ENCODE data around the gene RPL13.
"Not testable (repeated sequence)": the region's sequence is repeated elsewhere in the genome, so short reads cannot be mapped to it uniquely, and the experiment has no call there.

The RPL13 gene

DNA sequence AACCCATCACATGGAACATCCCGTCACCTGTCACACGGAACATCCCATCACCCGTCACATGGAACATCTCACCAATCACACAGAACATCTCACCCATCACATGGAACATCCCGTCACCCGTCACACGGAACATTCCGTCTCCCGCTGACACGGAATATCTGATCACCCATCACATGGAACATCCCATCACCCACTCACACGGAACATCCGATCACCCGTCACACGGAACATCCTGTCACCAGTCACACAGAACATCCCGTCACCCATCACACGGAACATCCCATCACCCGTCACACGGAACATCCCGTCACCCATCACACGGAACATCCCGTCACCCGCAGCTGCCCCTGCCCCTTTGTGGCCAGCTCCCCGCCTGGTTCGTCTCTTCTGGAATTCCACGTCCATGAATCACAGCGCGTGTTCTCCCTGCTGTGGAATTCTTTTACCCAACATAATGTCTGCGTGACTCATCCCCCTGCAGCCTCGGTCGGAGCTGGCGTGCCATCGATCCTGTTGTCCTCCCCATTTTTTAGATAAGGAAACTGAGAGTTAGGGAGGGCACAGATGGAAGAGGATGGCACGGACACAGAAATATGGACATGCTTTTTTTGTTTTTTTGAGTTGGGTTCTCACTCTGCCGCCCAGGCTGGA, 20.7 kb downstream of the RPL13 start:
- FAIRE-seq: no peak

- no peak for FAIRE-seq
Measured at GRCh38 chr16:89581861-89582563, 21.5 kb downstream of the RPL13 start.

GRCh38 chr16:89582614-89583196, 22.2 kb downstream of the RPL13 start:
- no peak for FAIRE-seq

- no peak for FAIRE-seq
Measured at GRCh38 chr16:89583197-89583894, 22.9 kb downstream of the RPL13 start.

DNA sequence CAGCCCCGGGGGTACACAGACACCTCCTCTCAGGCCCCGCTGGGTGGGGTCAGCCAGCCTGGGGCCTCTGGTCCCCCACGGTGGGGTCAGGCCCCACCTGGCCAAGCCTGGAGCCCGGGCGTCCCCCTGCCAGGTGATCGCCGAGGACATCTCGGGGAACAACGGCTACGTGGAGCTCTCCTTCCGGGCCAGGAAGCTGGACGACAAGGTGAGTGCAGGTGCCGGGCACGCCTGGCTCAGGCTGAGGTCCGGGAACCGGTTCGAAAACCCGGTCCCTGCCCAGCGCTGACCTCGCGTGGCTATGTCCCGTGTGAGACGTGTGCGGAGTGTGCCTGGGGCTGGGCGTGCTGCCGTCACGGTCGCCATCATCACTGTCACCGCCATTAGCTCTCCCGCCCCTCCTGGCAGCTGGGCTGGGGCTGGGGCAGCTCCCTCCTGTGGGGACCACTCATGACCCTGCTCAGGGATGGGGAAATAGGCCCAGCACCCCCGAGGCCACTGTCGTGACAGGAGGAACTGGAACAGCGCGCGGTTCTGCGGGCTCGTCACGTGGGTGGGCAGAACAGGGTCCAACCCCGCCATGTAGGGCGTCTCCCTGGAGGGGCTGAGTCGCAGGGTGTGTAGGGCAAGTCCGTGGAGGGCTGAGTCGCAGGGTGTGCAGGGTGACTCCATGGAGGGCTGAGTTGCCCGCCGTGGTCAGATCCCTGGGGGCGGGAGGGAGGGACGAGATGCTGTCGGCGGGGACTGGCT, 23.6 kb downstream of the RPL13 start:
- no peak for FAIRE-seq

GRCh38 chr16:89584768-89585549, 24.5 kb downstream of the RPL13 start:
- no peak for FAIRE-seq

DNA sequence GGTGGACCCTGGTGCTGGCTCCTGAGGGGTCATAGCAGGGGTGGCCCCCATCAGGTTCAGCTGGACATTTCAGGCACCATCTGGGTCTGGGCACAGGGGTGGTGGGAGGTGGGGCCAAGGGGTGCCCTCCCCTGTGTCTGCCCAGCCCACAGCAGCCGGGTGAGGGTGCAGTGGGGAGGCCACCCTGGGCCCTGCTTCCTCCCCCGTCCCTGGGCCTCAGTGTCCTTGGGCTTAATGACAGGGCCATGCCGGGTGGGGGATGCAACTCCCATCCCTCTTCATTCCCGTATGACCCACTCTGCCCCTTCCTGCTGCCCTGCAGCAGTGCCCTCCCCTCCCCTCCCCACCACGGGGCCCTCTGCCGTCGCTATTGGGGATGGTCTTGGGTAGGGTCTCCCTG, 25.7 kb downstream of the RPL13 start:
- FAIRE-seq: no peak

DNA sequence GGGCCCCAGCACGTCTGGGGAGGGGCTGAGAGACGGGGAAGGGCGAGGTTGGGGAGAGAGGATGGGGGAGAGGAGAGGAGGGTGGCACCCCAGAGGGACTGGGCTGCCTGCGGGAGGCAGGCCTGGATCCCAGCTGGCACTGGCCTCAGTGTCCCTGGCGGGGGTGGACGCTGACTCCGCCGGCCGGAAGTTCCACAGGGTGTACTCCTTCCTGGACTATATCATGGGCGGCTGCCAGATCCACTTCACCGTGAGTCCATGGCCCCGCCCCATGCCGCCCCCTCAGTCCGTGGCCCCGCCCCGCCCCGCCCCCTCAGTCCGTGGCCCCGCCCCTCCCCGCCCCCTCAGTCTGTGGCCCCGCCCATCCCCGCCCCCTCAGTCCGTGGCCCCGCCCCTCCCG, 26.4 kb downstream of the RPL13 start:
- FAIRE-seq: no peak

DNA sequence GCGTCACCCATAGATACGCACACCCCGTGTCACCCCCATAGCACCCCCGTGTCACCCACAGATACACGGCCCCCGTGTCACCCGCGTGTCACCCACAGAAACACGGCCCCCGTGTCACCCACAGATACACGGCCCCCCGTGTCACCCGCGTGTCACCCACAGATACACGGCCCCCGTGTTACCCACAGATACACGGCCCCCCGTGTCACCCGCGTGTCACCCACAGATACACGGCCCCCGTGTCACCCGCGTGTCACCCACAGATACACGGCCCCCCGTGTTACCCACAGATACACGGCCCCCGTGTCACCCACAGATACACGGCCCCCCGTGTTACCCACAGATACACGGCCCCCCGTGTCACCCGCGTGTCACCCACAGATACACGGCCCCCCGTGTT, 27.2 kb downstream of the RPL13 start:
- not testable (repeated sequence) for FAIRE-seq

DNA sequence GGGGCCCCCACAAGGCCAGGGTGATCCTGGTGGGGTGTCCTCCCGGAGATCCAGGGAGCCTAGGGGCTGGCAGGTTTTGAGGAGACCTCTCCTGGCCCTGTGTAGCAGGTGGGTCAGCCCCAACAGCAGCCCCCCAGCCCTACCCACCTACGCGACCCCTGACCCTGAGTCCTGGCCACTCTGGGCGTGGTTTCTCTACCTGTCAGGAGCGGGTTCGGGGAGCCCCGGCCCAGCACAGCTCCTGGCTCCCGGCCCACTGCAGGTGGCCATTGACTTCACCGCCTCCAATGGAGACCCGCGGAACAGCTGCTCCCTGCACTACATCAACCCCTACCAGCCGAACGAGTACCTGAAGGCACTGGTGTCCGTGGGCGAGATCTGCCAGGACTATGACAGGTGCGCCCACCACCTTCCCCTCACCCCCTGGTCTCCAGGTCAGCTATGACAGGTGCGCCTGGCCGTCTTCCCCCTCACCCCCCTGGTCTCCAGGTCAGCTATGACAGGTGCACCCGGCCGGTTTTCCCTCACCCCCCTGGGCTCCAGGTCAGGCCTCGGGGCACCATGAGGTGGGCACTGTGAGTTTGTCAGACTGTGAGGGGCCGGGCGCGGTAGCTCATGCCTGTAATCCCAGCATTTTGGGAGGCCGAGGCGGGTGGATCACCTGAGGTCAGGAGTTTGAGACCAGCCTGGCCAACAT, 28.1 kb downstream of the RPL13 start:
- no peak for FAIRE-seq

DNA sequence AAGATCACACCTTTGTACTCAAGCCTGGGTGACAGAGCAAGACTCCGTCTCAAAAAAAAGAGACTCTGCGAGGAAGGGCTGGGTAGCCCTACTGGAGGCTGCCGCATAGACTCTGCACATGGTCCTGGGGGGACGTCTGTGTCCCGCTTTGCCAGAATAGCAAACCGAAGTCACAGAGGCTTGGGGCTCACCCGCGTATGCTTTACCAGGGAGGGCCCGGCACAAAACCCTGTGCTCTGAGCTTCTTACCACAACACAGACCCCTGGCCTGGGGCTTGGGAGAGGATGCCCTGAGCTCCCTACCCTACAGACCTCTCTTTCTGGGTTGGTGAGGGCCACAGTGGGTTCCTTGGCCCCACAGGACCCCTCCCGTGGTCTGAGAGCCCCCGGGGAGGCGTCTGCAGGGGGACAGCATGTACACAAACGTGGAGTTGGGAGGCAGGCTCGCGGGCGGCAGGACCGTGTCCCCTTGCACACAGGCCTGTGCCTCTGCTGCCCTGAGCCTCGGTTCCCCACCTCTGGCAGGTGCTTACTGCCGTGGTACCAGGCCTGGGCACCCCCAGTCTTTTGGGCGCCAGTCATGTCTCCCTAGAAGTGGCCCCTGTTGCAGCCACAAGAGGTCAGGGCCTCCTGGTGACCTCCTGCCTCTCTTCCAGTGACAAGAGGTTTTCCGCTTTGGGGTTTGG, 28.9 kb downstream of the RPL13 start:
- no peak for FAIRE-seq

DNA sequence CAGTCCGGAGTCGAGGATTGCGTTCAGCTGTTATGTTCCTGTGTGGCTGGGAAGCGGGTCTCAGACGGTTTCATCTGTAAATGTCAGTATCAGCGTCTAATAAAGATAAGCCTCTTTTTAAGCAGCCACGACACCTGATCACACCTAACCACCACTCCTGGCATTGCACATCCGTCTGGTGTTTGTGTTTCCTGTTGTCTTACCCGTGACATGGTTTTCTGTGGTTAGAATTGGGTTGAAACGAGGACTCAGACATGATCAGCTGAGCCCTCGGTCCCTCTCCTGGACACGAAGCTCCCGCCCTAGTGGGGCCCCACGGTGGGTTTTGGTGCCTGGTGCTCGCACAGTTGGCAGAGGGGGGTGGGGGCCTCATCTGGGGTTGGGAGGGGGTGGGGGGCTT, 33.4 kb downstream of the RPL13 start:
- FAIRE-seq: no peak

- no peak for FAIRE-seq
Measured at GRCh38 chr16:89595330-89596060, 35.0 kb downstream of the RPL13 start.

DNA sequence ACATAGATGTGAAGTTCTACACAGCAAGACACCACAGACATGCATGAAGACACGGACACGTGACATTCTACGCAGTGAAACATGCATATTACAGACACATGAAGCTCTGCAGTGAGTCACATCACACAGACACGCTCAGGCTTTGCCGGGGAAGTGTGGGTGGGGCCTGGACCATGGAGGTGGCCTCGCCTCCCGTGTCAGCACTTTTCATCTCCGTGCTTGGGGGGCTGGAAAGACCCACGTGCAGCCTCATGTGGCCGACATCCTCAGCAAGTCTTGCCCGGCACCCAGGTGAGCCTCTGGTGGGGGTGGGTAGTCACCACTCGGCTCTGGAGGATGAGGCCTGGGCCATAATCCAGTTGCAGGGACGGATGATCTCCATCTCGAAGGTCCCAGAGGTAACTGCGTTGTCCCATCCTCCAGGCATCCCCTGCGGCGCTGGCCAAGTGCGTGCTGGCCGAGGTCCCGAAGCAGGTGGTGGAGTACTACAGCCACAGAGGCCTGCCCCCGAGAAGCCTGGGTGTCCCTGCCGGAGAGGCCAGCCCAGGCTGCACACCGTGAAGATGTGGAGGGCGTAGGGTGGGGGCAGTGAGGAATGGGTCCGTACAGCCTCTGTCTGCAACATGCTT, 35.7 kb downstream of the RPL13 start:
- no peak for FAIRE-seq

GRCh38 chr16:89596957-89597649, 36.6 kb downstream of the RPL13 start:
- no peak for FAIRE-seq

- no peak for FAIRE-seq
Measured at GRCh38 chr16:89598199-89598598, 37.7 kb downstream of the RPL13 start.

- no peak for FAIRE-seq
Measured at GRCh38 chr16:89599451-89599858, 39.0 kb downstream of the RPL13 start.

DNA sequence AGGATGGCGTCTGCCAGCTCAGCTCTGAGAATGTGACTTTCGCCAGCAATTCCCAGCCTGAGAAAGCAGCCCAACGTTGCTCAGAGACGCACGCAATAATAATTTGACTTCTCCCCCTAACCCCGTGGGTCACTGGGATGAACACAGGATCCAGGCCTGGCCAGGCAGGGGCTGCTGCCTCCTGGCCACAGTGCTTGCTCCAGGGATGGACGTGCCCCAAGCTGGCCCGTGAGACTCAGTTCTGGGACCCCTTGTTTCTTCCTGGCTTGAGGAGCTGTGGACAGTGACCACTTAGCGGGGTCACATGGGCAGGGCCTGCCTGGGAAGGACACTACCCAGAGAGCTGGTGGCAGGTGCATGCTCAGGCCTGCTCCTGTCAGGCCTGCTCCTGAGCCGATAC, 39.4 kb downstream of the RPL13 start:
- no peak for FAIRE-seq

- FAIRE-seq: no peak
Measured at GRCh38 chr16:89600427-89600826, 39.9 kb downstream of the RPL13 start.
